Inferior parietal cortex (tissue), 1 donor: ENCODE measurements around the gene PDCD1LG2.
"Not testable (repeated sequence)": the region's sequence is repeated elsewhere in the genome, so short reads cannot be mapped to it uniquely, and the experiment has no call there.

Experiments
- DNase-seq: peaks from one replicate; pipeline ENCODE4 v3.0.0-alpha.2; 2016; ENCODE audit errors: extremely low spot score

PDCD1LG2 gene

GRCh38 chr9:5566054-5566618 is 55.8 kb downstream of the PDCD1LG2 start:
- no peak for DNase-seq

- no peak for DNase-seq
These were observed 58.5 kb downstream of the PDCD1LG2 start for GRCh38 chr9:5568868-5569267.

- DNase-seq, result no peak
These were observed 59.1 kb downstream of the PDCD1LG2 start for GRCh38 chr9:5569409-5569808.

- DNase-seq, result no peak
These were observed 59.6 kb downstream of the PDCD1LG2 start for GRCh38 chr9:5569891-5570290.

- DNase-seq, result no peak
These were observed 61.4 kb downstream of the PDCD1LG2 start for GRCh38 chr9:5571629-5572232.

- DNase-seq, result no peak
These were observed 63.8 kb downstream of the PDCD1LG2 start for GRCh38 chr9:5574097-5574496.

GRCh38 chr9:5575000-5575399 is 64.7 kb downstream of the PDCD1LG2 start:
- no peak for DNase-seq

GRCh38 chr9:5577225-5577624 is 66.9 kb downstream of the PDCD1LG2 start:
- DNase-seq, result no peak

- DNase-seq, result no peak
These were observed 67.8 kb downstream of the PDCD1LG2 start for GRCh38 chr9:5578018-5578697.

GRCh38 chr9:5578698-5579085 is 68.4 kb downstream of the PDCD1LG2 start:
- no peak for DNase-seq

- DNase-seq, result no peak
These were observed 69.5 kb downstream of the PDCD1LG2 start for GRCh38 chr9:5579881-5580280.

GRCh38 chr9:5580650-5581049 is 70.3 kb downstream of the PDCD1LG2 start:
- DNase-seq, result no peak

GRCh38 chr9:5581706-5582105 is 71.4 kb downstream of the PDCD1LG2 start:
- not testable (repeated sequence) for DNase-seq

GRCh38 chr9:5582835-5583195 is 72.5 kb downstream of the PDCD1LG2 start:
- no peak for DNase-seq

GRCh38 chr9:5586391-5586802 is 76.1 kb downstream of the PDCD1LG2 start:
- no peak for DNase-seq

GRCh38 chr9:5587024-5587423 is 76.7 kb downstream of the PDCD1LG2 start:
- DNase-seq, result no peak

GRCh38 chr9:5592231-5592630 is 81.9 kb downstream of the PDCD1LG2 start:
- DNase-seq, result no peak

GRCh38 chr9:5592904-5593303 is 82.6 kb downstream of the PDCD1LG2 start:
- no peak for DNase-seq

- no peak for DNase-seq
These were observed 83.6 kb downstream of the PDCD1LG2 start for GRCh38 chr9:5593904-5594303.

GRCh38 chr9:5596173-5596572 is 85.8 kb downstream of the PDCD1LG2 start:
- DNase-seq, result no peak

GRCh38 chr9:5608298-5609225 is 98.2 kb downstream of the PDCD1LG2 start:
- DNase-seq, result peak; percentile 31

GRCh38 chr9:5609226-5609596 is 98.9 kb downstream of the PDCD1LG2 start:
- no peak for DNase-seq
